ENCODE results near the gene FANK1. TPM values are rescaled to one million over a fixed set of nuclear protein-coding genes. Genes with fewer than 3 reads are reported as not detected.
"Not testable (repeated sequence)": the region's sequence is repeated elsewhere in the genome, so short reads cannot be mapped to it uniquely, and the experiment has no call there.

The FANK1 gene
- total and polyA plus RNA-seq, 5 donors from 2014 or later: 21.1 to 54.5 (median 36.1) TPM

DNA sequence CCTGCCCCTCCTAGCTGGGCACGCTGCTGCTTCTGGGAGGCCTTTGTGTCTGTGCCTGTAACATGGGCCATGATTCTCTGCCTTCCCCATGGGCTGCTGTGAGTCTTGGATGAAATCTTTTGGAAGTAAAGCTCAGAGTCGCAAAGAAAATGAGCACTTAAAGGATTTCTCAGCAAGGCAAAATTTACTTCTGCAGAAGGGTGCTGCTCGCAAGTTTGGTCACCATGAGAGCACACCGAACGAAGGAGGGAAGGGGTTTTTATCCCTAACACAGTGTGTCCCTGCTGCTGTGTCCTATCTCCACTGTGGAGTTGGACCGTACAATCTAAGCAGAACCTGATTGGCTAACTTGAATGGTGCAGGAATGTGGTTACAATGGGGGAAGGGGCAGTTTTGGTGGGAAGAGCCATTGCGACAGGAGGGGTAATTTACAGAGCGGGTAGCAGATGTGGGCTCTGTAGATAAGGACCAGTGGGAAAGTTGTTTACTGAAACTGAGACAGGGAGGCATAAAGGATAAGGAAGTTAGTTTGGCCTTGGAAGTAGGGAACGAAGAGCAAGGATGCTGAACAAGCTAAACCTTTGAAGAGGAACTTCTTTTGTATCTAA is 57.5 kb downstream of the FANK1 start:
- ATAC-seq (ENCODE audit: low read depth in 2 of 2) (no peak), DNase-seq (no peak)
- Histone ChIP-seq H3K27me3 (ENCODE audit: control insufficient read depth, insufficient read depth, low read length) (no peaks in the 10 kb centered on the region), H3K27ac (ENCODE audit: insufficient read depth, low read length, poor library complexity, severe bottlenecking) (no peak overlapping the region), H3K9me3 (ENCODE audit: control insufficient read depth in 2 of 2, low read length in 2 of 2) (peaks cover 14 to 21% of the 10 kb centered on the region in 2 experiments), H3K36me3 (ENCODE audit: control insufficient read depth, insufficient read depth, low read length) (no peaks in the 10 kb centered on the region), H3K4me3 (ENCODE audit: low read depth, low read length) (no peak overlapping the region), H3K4me1 (ENCODE audit: control insufficient read depth, insufficient read depth, low read length, poor library complexity, severe bottlenecking) (no peaks in the 10 kb centered on the region)
- H3K4me3 Mint-ChIP-seq: peak overlapping the region in 1 of 4 donors; percentile 43
- H3K4me1 Mint-ChIP-seq: no peaks in the 10 kb centered on the region
- no peaks in the 10 kb centered on the region for H3K36me3 Mint-ChIP-seq
- H3K9me3 Mint-ChIP-seq: peaks cover 0 to 30% (median 5%) of the 10 kb centered on the region in 7 donors
- H3K27me3 Mint-ChIP-seq: no peaks in the 10 kb centered on the region
- no peak overlapping the region for H3K27ac Mint-ChIP-seq

DNA sequence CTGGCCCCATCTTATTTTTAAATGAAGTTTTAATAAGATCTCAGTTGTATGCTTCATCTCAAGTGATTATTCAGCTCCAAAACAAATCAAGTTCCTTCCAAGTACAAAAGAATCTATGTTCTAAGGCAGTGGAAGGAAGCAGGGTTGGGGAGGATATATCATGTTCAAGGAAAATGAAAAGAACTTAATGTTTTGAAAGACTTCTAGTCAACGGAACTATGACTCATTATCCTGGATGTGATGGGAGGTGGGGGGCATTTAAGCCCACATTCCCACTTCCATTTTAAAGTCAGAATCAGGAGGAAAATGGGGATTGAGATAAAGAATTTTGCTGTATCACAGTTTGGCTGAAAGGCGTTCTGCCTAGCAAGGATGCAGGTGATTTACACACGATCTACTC is 59.4 kb downstream of the FANK1 start:
- peaks cover 0 to 28% (median 5%) of the 10 kb centered on the region in 7 donors for H3K9me3 Mint-ChIP-seq
- DNase-seq (no peak), ATAC-seq (ENCODE audit: low read depth in 2 of 2) (no peak)
- Histone ChIP-seq H3K36me3 (ENCODE audit: control insufficient read depth, insufficient read depth, low read length) (no peaks in the 10 kb centered on the region), H3K27me3 (ENCODE audit: control insufficient read depth, insufficient read depth, low read length) (no peaks in the 10 kb centered on the region), H3K4me1 (ENCODE audit: control insufficient read depth, insufficient read depth, low read length, poor library complexity, severe bottlenecking) (no peaks in the 10 kb centered on the region), H3K9me3 (ENCODE audit: control insufficient read depth in 2 of 2, low read length in 2 of 2) (peaks cover 14 to 21% of the 10 kb centered on the region in 2 experiments), H3K27ac (ENCODE audit: insufficient read depth, low read length, poor library complexity, severe bottlenecking) (no peak overlapping the region), H3K4me3 (ENCODE audit: low read depth, low read length) (no peak overlapping the region)
- no peaks in the 10 kb centered on the region for H3K36me3 Mint-ChIP-seq
- H3K27ac Mint-ChIP-seq: no peak overlapping the region
- H3K4me3 Mint-ChIP-seq: no peak overlapping the region
- peaks cover 5% of the 10 kb centered on the region for H3K27me3 Mint-ChIP-seq
- H3K4me1 Mint-ChIP-seq: no peaks in the 10 kb centered on the region

DNA sequence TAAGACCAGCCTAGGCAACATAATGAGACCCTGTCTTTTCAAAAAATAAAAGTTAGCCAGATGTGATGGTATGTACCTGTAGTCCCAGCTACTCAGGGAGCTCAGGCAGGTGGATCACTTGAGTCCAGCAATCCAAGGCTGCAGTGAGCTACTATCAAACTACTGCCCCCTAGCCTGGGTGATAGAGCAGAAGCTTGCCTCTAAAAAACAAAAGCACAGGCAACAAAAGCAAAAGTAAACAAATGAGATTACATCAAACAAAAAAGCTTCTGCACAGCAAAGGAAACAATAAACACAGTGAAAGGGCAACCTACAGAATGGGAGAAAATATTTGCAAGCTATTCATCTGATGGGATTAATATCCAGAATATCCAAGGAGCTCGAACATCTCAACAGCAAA is 65.4 kb downstream of the FANK1 start:
- no peaks in the 10 kb centered on the region for H3K4me1 ChIP-seq (ENCODE audit: control insufficient read depth, insufficient read depth, low read length, poor library complexity, severe bottlenecking)
- no peaks in the 10 kb centered on the region for H3K36me3 ChIP-seq (ENCODE audit: control insufficient read depth, insufficient read depth, low read length)
- H3K36me3 Mint-ChIP-seq: no peaks in the 10 kb centered on the region
- H3K27me3 ChIP-seq (ENCODE audit: control insufficient read depth, insufficient read depth, low read length): peaks cover 5% of the 10 kb centered on the region
- H3K9me3 ChIP-seq (ENCODE audit: control insufficient read depth in 2 of 2, low read length in 2 of 2): no peaks in the 10 kb centered on the region
- peaks cover 23% of the 10 kb centered on the region for H3K27me3 Mint-ChIP-seq
- ATAC-seq (ENCODE audit: low read depth in 2 of 2) (no peak), DNase-seq (no peak)
- peaks cover 0 to 2% (median 0%) of the 10 kb centered on the region in 7 donors for H3K9me3 Mint-ChIP-seq
- H3K4me3 ChIP-seq (ENCODE audit: low read depth, low read length): no peak overlapping the region
- H3K4me3 Mint-ChIP-seq: no peak overlapping the region
- H3K4me1 Mint-ChIP-seq: no peaks in the 10 kb centered on the region
- H3K27ac ChIP-seq (ENCODE audit: insufficient read depth, low read length, poor library complexity, severe bottlenecking): no peak overlapping the region
- no peak overlapping the region for H3K27ac Mint-ChIP-seq

DNA sequence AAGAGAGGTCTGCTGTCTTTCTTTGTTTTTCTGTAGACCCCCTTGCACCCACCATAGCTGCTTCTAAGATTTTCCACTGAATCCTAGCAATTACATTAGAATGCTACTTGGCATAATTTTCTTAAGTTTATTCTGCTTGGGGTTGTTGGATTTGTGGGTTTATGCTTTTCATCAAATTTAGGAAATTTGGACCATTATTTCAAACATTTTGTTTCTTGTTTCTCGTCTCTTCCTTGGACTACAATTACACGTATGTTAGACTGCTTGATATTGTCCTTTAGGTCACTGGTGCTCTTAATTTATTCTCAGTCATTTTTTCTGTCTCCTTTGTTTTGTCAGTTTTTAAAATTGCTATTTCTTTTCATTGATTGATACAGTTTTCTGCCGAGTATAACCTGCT is 65.8 kb downstream of the FANK1 start:
- Histone ChIP-seq H3K36me3 (ENCODE audit: control insufficient read depth, insufficient read depth, low read length) (no peaks in the 10 kb centered on the region), H3K27ac (ENCODE audit: insufficient read depth, low read length, poor library complexity, severe bottlenecking) (no peak overlapping the region), H3K27me3 (ENCODE audit: control insufficient read depth, insufficient read depth, low read length) (peaks cover 5% of the 10 kb centered on the region), H3K4me1 (ENCODE audit: control insufficient read depth, insufficient read depth, low read length, poor library complexity, severe bottlenecking) (no peaks in the 10 kb centered on the region), H3K4me3 (ENCODE audit: low read depth, low read length) (no peak overlapping the region), H3K9me3 (ENCODE audit: control insufficient read depth in 2 of 2, low read length in 2 of 2) (no peaks in the 10 kb centered on the region)
- Mint-ChIP-seq H3K36me3 (no peaks in the 10 kb centered on the region), H3K27ac (no peak overlapping the region), H3K4me1 (no peaks in the 10 kb centered on the region), H3K9me3 (peaks cover 0 to 2% (median 0%) of the 10 kb centered on the region in 7 donors), H3K27me3 (peaks cover 28% of the 10 kb centered on the region), H3K4me3 (no peak overlapping the region)
- ATAC-seq (ENCODE audit: low read depth in 2 of 2) (no peak), DNase-seq (no peak)

DNA sequence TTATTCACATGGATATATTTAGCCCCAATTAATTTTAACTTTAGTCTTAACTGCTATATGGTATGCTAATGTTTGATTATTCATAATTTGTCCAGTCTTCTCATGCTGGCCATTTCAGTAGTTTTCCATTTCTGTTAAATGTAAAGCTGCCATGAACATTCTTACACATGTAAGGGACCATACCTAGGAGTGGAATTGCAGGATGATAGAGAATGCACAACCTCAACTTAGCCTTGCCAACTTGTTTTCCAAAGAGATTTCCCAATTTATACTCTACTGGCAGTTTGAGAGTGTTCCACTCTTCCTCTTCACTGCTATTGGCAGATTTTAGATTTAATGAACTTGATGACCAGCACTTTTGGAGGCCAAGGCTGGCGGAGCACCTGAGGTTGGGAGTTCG is 68.2 kb downstream of the FANK1 start:
- H3K4me1 Mint-ChIP-seq: no peaks in the 10 kb centered on the region
- DNase-seq: no peak

DNA sequence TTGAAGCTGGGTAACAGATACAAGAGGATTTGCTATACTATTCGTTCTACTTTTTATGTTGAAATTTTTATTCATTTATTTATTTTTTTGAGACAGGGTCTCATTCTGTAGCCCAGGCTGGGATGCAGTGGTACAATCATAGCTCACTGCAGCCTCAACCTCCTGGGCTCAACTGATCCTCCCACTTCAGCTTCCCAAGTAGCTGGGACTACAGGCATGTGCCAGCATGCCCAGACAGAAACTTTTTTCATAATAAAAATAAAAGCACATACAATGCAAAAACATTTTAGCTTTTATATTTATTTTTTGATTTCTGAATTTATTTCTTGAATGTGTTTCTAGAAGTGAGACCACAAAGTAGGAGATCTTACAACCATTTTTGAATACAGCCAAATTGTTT is 71.2 kb downstream of the FANK1 start:
- H3K4me1 ChIP-seq (ENCODE audit: control insufficient read depth, insufficient read depth, low read length, poor library complexity, severe bottlenecking): no peaks in the 10 kb centered on the region
- no peak for DNase-seq
- peaks cover 13% of the 10 kb centered on the region for H3K27me3 ChIP-seq (ENCODE audit: control insufficient read depth, insufficient read depth, low read length)
- no peaks in the 10 kb centered on the region for H3K36me3 ChIP-seq (ENCODE audit: control insufficient read depth, insufficient read depth, low read length)
- no peak overlapping the region for H3K4me3 ChIP-seq (ENCODE audit: low read depth, low read length)
- H3K36me3 Mint-ChIP-seq: no peaks in the 10 kb centered on the region
- no peak overlapping the region for H3K4me3 Mint-ChIP-seq
- H3K9me3 Mint-ChIP-seq: peaks cover 0 to 4% (median 0%) of the 10 kb centered on the region in 7 donors
- H3K27ac ChIP-seq (ENCODE audit: insufficient read depth, low read length, poor library complexity, severe bottlenecking): no peak overlapping the region
- peaks cover 30% of the 10 kb centered on the region for H3K27me3 Mint-ChIP-seq
- H3K27ac Mint-ChIP-seq: no peak overlapping the region
- no peaks in the 10 kb centered on the region for H3K9me3 ChIP-seq (ENCODE audit: control insufficient read depth in 2 of 2, low read length in 2 of 2)
- ATAC-seq (ENCODE audit: low read depth in 2 of 2): no peak
- no peaks in the 10 kb centered on the region for H3K4me1 Mint-ChIP-seq

More for the DNA sequence above, 68.2 kb downstream of the FANK1 start:
- Mint-ChIP-seq H3K9me3 (peaks cover 0 to 1% (median 0%) of the 10 kb centered on the region in 7 donors), H3K27ac (no peak overlapping the region), H3K36me3 (no peaks in the 10 kb centered on the region), H3K27me3 (peaks cover 35% of the 10 kb centered on the region), H3K4me3 (no peak overlapping the region)
- Histone ChIP-seq H3K4me3 (ENCODE audit: low read depth, low read length) (no peak overlapping the region), H3K9me3 (ENCODE audit: control insufficient read depth in 2 of 2, low read length in 2 of 2) (no peaks in the 10 kb centered on the region), H3K27ac (ENCODE audit: insufficient read depth, low read length, poor library complexity, severe bottlenecking) (no peak overlapping the region), H3K27me3 (ENCODE audit: control insufficient read depth, insufficient read depth, low read length) (peaks cover 13% of the 10 kb centered on the region), H3K4me1 (ENCODE audit: control insufficient read depth, insufficient read depth, low read length, poor library complexity, severe bottlenecking) (no peaks in the 10 kb centered on the region), H3K36me3 (ENCODE audit: control insufficient read depth, insufficient read depth, low read length) (no peaks in the 10 kb centered on the region)
- no peak for ATAC-seq (ENCODE audit: low read depth in 2 of 2)

DNA sequence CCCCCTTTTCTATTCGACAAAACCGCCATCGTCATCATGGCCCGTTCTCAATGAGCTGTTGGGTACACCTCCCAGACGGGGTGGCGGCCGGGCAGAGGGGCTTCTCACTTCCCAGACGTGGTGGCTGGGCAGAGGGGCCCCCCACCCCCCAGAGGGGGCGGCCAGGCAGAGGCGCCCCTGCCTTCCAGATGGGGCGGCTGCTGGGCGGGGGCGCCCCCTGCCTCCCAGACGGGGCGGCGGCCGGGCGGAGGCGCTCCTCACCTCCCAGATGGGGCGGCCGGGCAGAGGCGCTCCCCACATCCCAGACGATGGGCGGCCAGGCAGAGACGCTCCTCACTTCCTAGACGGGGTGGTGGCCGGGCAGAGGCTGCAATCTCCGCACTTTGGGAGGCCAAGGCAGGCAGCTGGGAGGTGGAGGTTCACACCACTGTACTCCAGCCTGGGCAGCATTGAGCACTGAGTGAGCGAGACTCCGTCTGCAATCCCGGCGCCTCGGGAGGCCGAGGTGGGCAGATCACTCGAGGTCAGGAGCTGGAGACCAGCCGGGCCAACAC is 73.8 kb downstream of the FANK1 start:
- not testable (repeated sequence) for H3K36me3 ChIP-seq (ENCODE audit: control insufficient read depth, insufficient read depth, low read length); H3K4me1 Mint-ChIP-seq; H3K4me3 ChIP-seq (ENCODE audit: low read depth, low read length); H3K9me3 Mint-ChIP-seq; DNase-seq; H3K4me3 Mint-ChIP-seq; H3K27ac ChIP-seq (ENCODE audit: insufficient read depth, low read length, poor library complexity, severe bottlenecking); H3K4me1 ChIP-seq (ENCODE audit: control insufficient read depth, insufficient read depth, low read length, poor library complexity, severe bottlenecking); H3K36me3 Mint-ChIP-seq; ATAC-seq (ENCODE audit: low read depth in 2 of 2); H3K9me3 ChIP-seq (ENCODE audit: control insufficient read depth in 2 of 2, low read length in 2 of 2); H3K27ac Mint-ChIP-seq
- H3K27me3 Mint-ChIP-seq: peaks cover 30% of the 10 kb centered on the region
- peaks cover 13% of the 10 kb centered on the region for H3K27me3 ChIP-seq (ENCODE audit: control insufficient read depth, insufficient read depth, low read length)
